ENCODE data around the gene TMEM126A. TPM values are rescaled to one million over a fixed set of nuclear protein-coding genes. Genes with fewer than 3 reads are reported as not detected.

TMEM126A gene
- total and polyA plus RNA-seq, 3 experiments from 2014 or later = 70.0 to 73.0 (median 72.3) TPM

- H3K9me3 Mint-ChIP-seq = no peaks in the 10 kb centered on the region
- Histone ChIP-seq H3K4me1 (ENCODE audit: insufficient read depth, low read length) (peaks cover 11% of the 10 kb centered on the region), H3K27me3 (ENCODE audit: insufficient read depth, low read length, poor library complexity, severe bottlenecking) (no peaks in the 10 kb centered on the region), H3K4me3 (ENCODE audit: low read length) (no peak overlapping the region), H3K36me3 (ENCODE audit: insufficient read depth, low read length) (no peaks in the 10 kb centered on the region), H3K9me3 (ENCODE audit: low read length) (no peaks in the 10 kb centered on the region), H3K27ac (ENCODE audit: low read depth, low read length) (no peak overlapping the region)
- no peak for DNase-seq
- peaks cover 9 to 23% (median 20%) of the 10 kb centered on the region in 3 donors for H3K36me3 Mint-ChIP-seq
- ChIA-PET POLR2A (no interaction called here), CTCF (no interaction called here)
- peaks cover 11 to 18% (median 17%) of the 10 kb centered on the region in 3 donors for H3K4me1 Mint-ChIP-seq
- H3K27ac Mint-ChIP-seq = peak overlapping the region in 3 of 8 donors; percentile 21 to 43 (median 28)
- H3K4me3 Mint-ChIP-seq = no peak overlapping the region
- H3K27me3 Mint-ChIP-seq = no peaks in the 10 kb centered on the region
Measured at GRCh38 chr11:85704967-85705366, 57.2 kb downstream of the TMEM126A start.

DNA sequence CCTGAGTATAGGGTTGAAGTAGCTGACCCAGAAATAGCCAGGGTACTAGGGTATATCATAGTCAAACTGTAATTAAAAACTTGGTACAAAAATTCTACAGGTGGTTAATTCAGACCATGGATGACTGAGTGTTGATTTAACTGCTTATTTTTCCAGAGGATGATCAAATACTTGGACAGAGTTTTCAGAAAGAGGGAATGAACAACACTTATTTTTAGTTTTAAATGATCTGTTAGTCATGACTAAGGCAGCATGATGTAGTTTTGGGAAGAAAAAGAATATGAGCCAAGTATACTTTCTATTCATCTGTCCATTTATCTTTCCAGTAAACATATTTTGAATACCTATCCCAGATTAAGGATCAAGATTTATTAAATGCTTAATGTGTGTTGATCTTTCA is 58.0 kb downstream of the TMEM126A start:
- Histone ChIP-seq H3K4me1 (ENCODE audit: insufficient read depth, low read length) (peaks cover 3% of the 10 kb centered on the region), H3K27ac (ENCODE audit: low read depth, low read length) (no peak overlapping the region), H3K9me3 (ENCODE audit: low read length) (no peaks in the 10 kb centered on the region), H3K4me3 (ENCODE audit: low read length) (no peak overlapping the region), H3K27me3 (ENCODE audit: insufficient read depth, low read length, poor library complexity, severe bottlenecking) (no peaks in the 10 kb centered on the region), H3K36me3 (ENCODE audit: insufficient read depth, low read length) (no peaks in the 10 kb centered on the region)
- no peak for DNase-seq
- H3K4me1 Mint-ChIP-seq = peaks cover 2 to 10% (median 8%) of the 10 kb centered on the region in 3 donors
- POLR2A ChIA-PET = no interaction called here
- no peak overlapping the region for H3K4me3 Mint-ChIP-seq
- CTCF ChIA-PET = no interaction called here
- H3K27ac Mint-ChIP-seq = peak overlapping the region in 4 of 8 donors; percentile 10 to 86 (median 27)
- no peaks in the 10 kb centered on the region for H3K9me3 Mint-ChIP-seq
- H3K36me3 Mint-ChIP-seq = peaks cover 9 to 25% (median 20%) of the 10 kb centered on the region in 3 donors
- no peaks in the 10 kb centered on the region for H3K27me3 Mint-ChIP-seq

Other genes starting within 250 kb of the TMEM126A start
- gene DLG2, start 20.6 kb upstream of the TMEM126A start, total RNA-seq = 1 to 10 TPM; 1.3 to 1.5 TPM
- gene DLG2, start 20.6 kb upstream of the TMEM126A start, polyA plus RNA-seq = 0.81 TPM
- gene TMEM126B, start 19.4 kb upstream of the TMEM126A start, total RNA-seq = 10 to 100 TPM; 48.3 to 52.0 TPM
- 58.1 TPM for gene TMEM126B, start 19.4 kb upstream of the TMEM126A start, polyA plus RNA-seq
- 10 to 100 TPM; 45.0 to 45.1 TPM for gene CREBZF, start 17.2 kb downstream of the TMEM126A start, total RNA-seq
- 14.7 TPM for gene CREBZF, start 17.2 kb downstream of the TMEM126A start, polyA plus RNA-seq
- gene CCDC89, start 38.2 kb downstream of the TMEM126A start, total RNA-seq = under 1 TPM; 0.20 to 0.22 TPM
- gene CCDC89, start 38.2 kb downstream of the TMEM126A start, polyA plus RNA-seq = not detected
- 10 to 100 TPM; 12.4 to 13.2 TPM for gene SYTL2, start 163.2 kb downstream of the TMEM126A start, total RNA-seq
- 52.3 TPM for gene SYTL2, start 163.2 kb downstream of the TMEM126A start, polyA plus RNA-seq
- not detected for gene CCDC83, start 207.4 kb downstream of the TMEM126A start, total RNA-seq
- not detected for gene CCDC83, start 207.4 kb downstream of the TMEM126A start, polyA plus RNA-seq